Measurements from ENCODE around the gene TMPRSS4. TPM values are rescaled to one million over a fixed set of nuclear protein-coding genes. Genes with fewer than 3 reads are reported as not detected.

TMPRSS4 gene
- total RNA-seq, 1 experiment from 2014 or later: not detected

- no peak for DNase-seq (ENCODE audit: low spot score)
These were observed 58.3 kb downstream of the TMPRSS4 start for GRCh38 chr11:118135051-118135795.

- no peak for DNase-seq (ENCODE audit: low spot score)
These were observed 58.9 kb downstream of the TMPRSS4 start for GRCh38 chr11:118135796-118136165.

GRCh38 chr11:118136341-118136740 lies 59.5 kb downstream of the TMPRSS4 start:
- no peak for DNase-seq (ENCODE audit: low spot score)

DNA sequence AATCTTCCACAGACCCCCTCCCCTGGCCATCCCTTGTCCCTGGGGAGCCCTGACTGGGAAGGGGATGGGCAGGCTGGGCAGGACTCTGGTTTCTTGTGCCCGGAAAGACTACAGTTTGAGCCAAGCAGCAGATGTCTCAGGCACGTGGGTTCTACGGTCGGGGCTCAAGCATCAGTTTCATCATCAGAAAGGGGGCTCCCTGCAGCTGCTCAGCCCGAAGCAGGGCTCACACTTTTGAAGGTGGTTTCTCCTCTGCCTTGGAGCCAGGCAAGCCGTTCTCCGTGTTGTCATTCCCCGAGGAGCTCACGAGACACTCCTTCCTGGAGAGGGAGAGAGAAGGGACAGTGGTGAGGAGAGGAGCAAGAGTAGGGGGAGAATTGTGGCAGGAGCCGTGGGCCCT lies 59.9 kb downstream of the TMPRSS4 start:
- DNase-seq (ENCODE audit: low spot score): no peak

- DNase-seq (ENCODE audit: low spot score): no peak
These were observed 62.1 kb downstream of the TMPRSS4 start for GRCh38 chr11:118138839-118139420.

- DNase-seq (ENCODE audit: low spot score): no peak
These were observed 62.7 kb downstream of the TMPRSS4 start for GRCh38 chr11:118139578-118139977.

GRCh38 chr11:118142081-118142480 lies 65.2 kb downstream of the TMPRSS4 start:
- DNase-seq (ENCODE audit: low spot score): no peak

DNA sequence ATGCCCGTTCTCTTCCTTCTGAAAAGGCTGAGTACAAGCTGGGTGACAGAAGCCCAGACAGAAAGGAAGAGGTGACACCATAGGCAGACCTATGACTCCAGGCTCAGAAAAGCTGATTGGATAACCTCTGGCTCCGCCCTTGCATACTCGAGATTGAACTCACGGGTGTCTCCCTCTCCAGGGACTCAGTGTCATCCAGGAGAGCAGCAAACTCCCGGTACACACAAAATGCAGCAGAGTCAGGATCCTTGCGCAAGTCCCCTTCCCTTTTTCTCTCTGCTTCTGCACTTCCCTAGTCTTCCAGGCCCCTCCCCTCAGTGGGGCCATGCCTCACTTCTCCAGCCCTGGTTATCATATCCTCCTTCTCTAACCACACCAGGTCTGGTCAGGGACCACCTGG lies 65.9 kb downstream of the TMPRSS4 start:
- DNase-seq (ENCODE audit: low spot score): no peak

GRCh38 chr11:118143661-118144185 lies 66.8 kb downstream of the TMPRSS4 start:
- no peak for DNase-seq (ENCODE audit: low spot score)

GRCh38 chr11:118144301-118145268 lies 67.7 kb downstream of the TMPRSS4 start:
- no peak for DNase-seq (ENCODE audit: low spot score)

- peak; percentile 63 for DNase-seq (ENCODE audit: low spot score)
These were observed 68.7 kb downstream of the TMPRSS4 start for GRCh38 chr11:118145285-118146227.

DNA sequence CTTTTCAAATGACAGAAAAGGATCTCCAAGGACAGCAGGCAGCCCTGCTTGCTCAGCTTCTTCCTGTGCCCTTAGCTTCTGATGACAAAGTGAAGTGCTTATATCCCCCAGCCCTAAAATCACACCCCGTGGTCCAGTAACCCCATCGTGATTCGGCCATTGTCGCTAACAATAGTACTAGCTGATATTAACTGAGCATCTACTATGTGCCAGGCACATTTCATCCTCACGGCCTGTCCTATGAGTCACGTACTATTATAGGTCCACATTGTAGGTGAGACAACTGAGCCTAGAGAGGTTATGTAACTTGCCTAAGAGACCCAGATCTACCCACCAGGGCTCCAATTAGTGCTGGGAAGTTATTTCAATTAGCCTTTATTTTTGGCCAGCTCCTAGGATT lies 69.7 kb downstream of the TMPRSS4 start:
- DNase-seq (ENCODE audit: low spot score): no peak

DNA sequence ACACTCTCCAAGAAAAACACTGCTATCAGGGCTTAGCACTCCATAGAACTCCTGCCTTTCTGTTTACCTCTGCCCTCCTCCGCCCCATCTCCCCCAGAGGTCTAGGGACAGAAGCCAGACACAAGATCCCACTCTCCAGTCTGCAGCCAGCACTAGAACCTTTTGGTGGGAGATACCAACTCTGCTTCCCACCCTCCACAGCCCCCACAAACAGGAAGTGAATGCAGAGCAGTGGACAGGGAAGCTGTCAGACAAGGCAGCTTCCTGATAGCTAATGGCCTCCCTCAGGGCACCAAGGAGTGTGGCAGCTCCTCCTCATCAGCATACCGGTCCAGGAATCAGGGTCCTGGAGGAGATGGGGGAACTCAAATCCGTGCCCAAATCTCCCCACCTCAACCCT lies 70.6 kb downstream of the TMPRSS4 start:
- no peak for DNase-seq (ENCODE audit: low spot score)

GRCh38 chr11:118148240-118148639 lies 71.4 kb downstream of the TMPRSS4 start:
- DNase-seq (ENCODE audit: low spot score): no peak

- no peak for DNase-seq (ENCODE audit: low spot score)
These were observed 72.0 kb downstream of the TMPRSS4 start for GRCh38 chr11:118148856-118149255.

- no peak for DNase-seq (ENCODE audit: low spot score)
These were observed 72.6 kb downstream of the TMPRSS4 start for GRCh38 chr11:118149493-118149892.

GRCh38 chr11:118151431-118151830 lies 74.6 kb downstream of the TMPRSS4 start:
- DNase-seq (ENCODE audit: low spot score): peak; percentile 55

DNA sequence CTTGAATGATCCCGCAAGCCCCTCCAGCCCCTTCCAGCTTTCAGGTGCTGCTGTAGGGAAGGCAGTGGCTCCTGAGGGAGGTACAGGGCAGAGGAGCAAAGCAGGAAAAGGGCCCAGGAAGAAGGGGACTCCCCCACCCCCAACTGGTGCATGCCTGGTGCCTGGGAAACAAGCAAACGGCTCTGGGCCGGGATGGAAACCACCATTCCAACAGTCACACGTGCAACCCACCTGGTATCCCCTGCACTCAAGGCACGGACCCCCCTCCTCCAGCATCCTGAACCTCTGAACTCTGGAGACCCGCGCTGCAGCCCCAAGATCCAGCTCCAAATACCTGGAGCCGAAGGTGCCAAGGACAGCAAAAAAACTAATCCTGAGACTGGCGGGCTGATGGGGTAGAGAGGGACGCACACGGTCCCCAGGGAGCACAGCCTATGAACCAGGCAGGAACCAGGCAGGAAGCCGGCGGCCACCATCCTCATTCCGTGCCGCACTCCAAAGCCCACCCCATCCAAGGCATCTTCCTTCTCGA lies 75.2 kb downstream of the TMPRSS4 start:
- DNase-seq (ENCODE audit: low spot score): no peak

- peak; percentile 51 for DNase-seq (ENCODE audit: low spot score)
These were observed 75.9 kb downstream of the TMPRSS4 start, which contains the start of gene SCN4B for GRCh38 chr11:118152552-118153471. Gene SCN4B, minus strand, starts transcription at chr11:118152823. Its CDS starts 150 bp downstream, at chr11:118152673.

GRCh38 chr11:118153516-118153915 lies 76.6 kb downstream of the TMPRSS4 start:
- DNase-seq (ENCODE audit: low spot score): no peak
